HepG2 (cell line): ENCODE measurements around the gene KIF1B. TPM values are rescaled to one million over a fixed set of nuclear protein-coding genes. Genes with fewer than 3 reads are reported as not detected.

ENCODE experiments used
- ATAC-seq: fragments of 200-7000 bp; cut with Tn5 transposase; 3 replicates; pipeline ENCODE4 v1.9.1; 2020; ENCODE audit warnings: mild to moderate bottlenecking, moderate library complexity
- BruUV-seq: library from RNA; stranded (reverse); fragments of 400-500 nt; replicated peaks from 2 replicates; lab custom pipeline; 2021; lab: Mats Ljungman, UMichigan
- CTCF ChIA-PET: fragments of 300-600 bp; formaldehyde crosslinking; extraction: SDS; loops from one replicate; lab custom pipeline; 2021; ENCODE audit warnings: low total read pairs, inconsistent platforms, low intra/inter-chr PET ratio; lab: Yijun Ruan, JAX
- POLR2A ChIA-PET: fragments of 350-600 bp; sonication (Branson Sonifier 250); formaldehyde crosslinking; loops from one replicate; lab custom pipeline; 2020; ENCODE audit warnings: antibody characterized with exemption, inconsistent platforms; lab: Yijun Ruan, JAX
- DNase-seq: peaks from one replicate; pipeline ENCODE4 v3.0.0-alpha.2; 2015; ENCODE audit warnings: low spot score
- FAIRE-seq: peaks from 3 replicates; lab custom pipeline; 2011; peaks lifted over from hg19 to GRCh38; lab: Jason Lieb, UNC
- H2AFZ ChIP-seq: one replicate; pipeline ENCODE4 v1.6.1; 2011; ENCODE audit warnings: low read length, inconsistent platforms
- H3K27ac ChIP-seq: fragments of 300-600 bp; 3 replicates; pipeline ENCODE4 v1.8.0; 2011; ENCODE audit warnings: mixed run types, mild to moderate bottlenecking, mixed read lengths, low read length, inconsistent platforms; ENCODE audit not compliant: insufficient read depth; ENCODE audit errors: extremely low read length
- H3K27me3 ChIP-seq, 2 experiments: fragments of 200-600 bp in 1 of 2; 2 replicates in 1 of 2; 3 replicates in 1 of 2; pipeline versions ENCODE4 v1.6.0 to v1.8.0; 2011; ENCODE audit warnings: low read length in 2 of 2, mild to moderate bottlenecking in 2 of 2, moderate library complexity in 2 of 2, inconsistent platforms in 1 of 2; ENCODE audit not compliant: insufficient read depth in 2 of 2, control insufficient read depth in 1 of 2
- H3K36me3 ChIP-seq, 2 experiments: fragments of 200-600 bp in 1 of 2; replicated peaks in 1 of 2; 2 replicates in 1 of 2; 3 replicates in 1 of 2; pipeline versions ENCODE4 v1.5.1 to v1.8.0; 2011; ENCODE audit warnings: low read length in 2 of 2, inconsistent platforms in 1 of 2; ENCODE audit not compliant: insufficient read depth in 2 of 2, control insufficient read depth in 1 of 2
- H3K4me1 ChIP-seq: 2 replicates; pipeline ENCODE4 v1.5.1; 2012; ENCODE audit warnings: low read length, inconsistent platforms; ENCODE audit not compliant: insufficient read depth
- H3K4me2 ChIP-seq: 2 replicates; pipeline ENCODE4 v1.6.0; 2011; ENCODE audit warnings: low read depth, low read length, inconsistent platforms
- H3K4me3 ChIP-seq, 3 experiments: fragments of 200-600 bp in 1 of 3; sonication (generic), shearing (Covaris generic) in 1 of 3; replicated peaks in 1 of 3; 2 replicates each; pipeline ENCODE4 v1.5.1; 2011 to 2016; ENCODE audit warnings: low read length in 3 of 3, inconsistent platforms in 2 of 3, low read depth in 2 of 3, mild to moderate bottlenecking in 2 of 3, control low read depth in 1 of 3, mixed read lengths in 1 of 3; ENCODE audit not compliant: insufficient read depth in 1 of 3
- H3K79me2 ChIP-seq: one replicate; pipeline ENCODE4 v1.6.1; 2011; ENCODE audit warnings: low read length, inconsistent platforms; ENCODE audit not compliant: insufficient read depth
- H3K9ac ChIP-seq: 2 replicates; pipeline ENCODE4 v1.6.0; 2011; ENCODE audit warnings: mild to moderate bottlenecking, low read depth, low read length, inconsistent platforms; ENCODE audit not compliant: insufficient read depth
- H3K9me3 ChIP-seq: 2 replicates; pipeline ENCODE4 v1.5.1; 2012; ENCODE audit warnings: mild to moderate bottlenecking, low read length
- H4K20me1 ChIP-seq: 2 replicates; pipeline ENCODE4 v1.6.0; 2011; ENCODE audit warnings: inconsistent platforms, mild to moderate bottlenecking, low read length, moderate library complexity; ENCODE audit not compliant: insufficient read depth
- ATF2 ChIP-seq: sonication (generic); formaldehyde crosslinking; IDR thresholded peaks from 2 replicates; pipeline ENCODE4 v1.4.0; 2020; ENCODE audit warnings: missing genetic modification reagents
- DNMT1 ChIP-seq: sonication (generic); formaldehyde crosslinking; IDR thresholded peaks from 2 replicates; pipeline ENCODE4 v1.5.1; 2020; ENCODE audit warnings: mild to moderate bottlenecking, missing genetic modification reagents
- GABPB1 ChIP-seq: IDR thresholded peaks from 2 replicates; pipeline ENCODE4 v1.6.1; 2016; ENCODE audit warnings: mild to moderate bottlenecking, missing genetic modification reagents, moderate library complexity, missing compliant biosample characterization
- HDAC6 ChIP-seq: fragments of 200-600 bp; sonication (generic); IDR thresholded peaks from 2 replicates; pipeline ENCODE4 v1.7.0; 2017; ENCODE audit warnings: mild to moderate bottlenecking, antibody characterized with exemption, low read length, low read depth
- HNRNPL ChIP-seq: fragments of 200-400 bp; formaldehyde crosslinking; IDR thresholded peaks from 2 replicates; pipeline ENCODE4 v1.6.1; 2017; ENCODE audit warnings: mild to moderate bottlenecking, low read depth, low read length
- MAFF ChIP-seq: IDR thresholded peaks from 2 replicates; pipeline ENCODE4 v1.6.1; 2011; ENCODE audit warnings: low read depth, low read length, improper control_type of control experiment
- MAFK ChIP-seq, 2 experiments: IDR thresholded peaks in 1 of 2; conservative IDR thresholded peaks in 1 of 2; 2 replicates each; pipeline ENCODE4 v1.6.1; 2011; ENCODE audit warnings: improper control_type of control experiment in 2 of 2, low read length in 2 of 2
- STAG1 ChIP-seq: sonication (generic); formaldehyde crosslinking; IDR thresholded peaks from 2 replicates; pipeline ENCODE4 v1.4.0; 2020; ENCODE audit warnings: missing genetic modification reagents
- WGBS: methylation state at CpG from one replicate; pipeline ENCODE4 v1.1.6; 2017; ENCODE audit warnings: low lambda C conversion rate; 5-methylcytosine and 5-hydroxymethylcytosine counted together
- in situ Hi-C: cut with HindIII; loops from 2 replicates; pipeline ENCODE4 v1.10.0; 2017; ENCODE audit warnings: low pct_unique_long_range_greater_than_20kb; ENCODE audit not compliant: extremely low pct_ligation_motif_present
- intact Hi-C: fragments of 100-400 bp; cut with micrococcal nuclease; formaldehyde crosslinking; loops from one replicate; pipeline ENCODE4 v1.10.0; 2022; ENCODE audit not compliant: unreplicated experiment
- polyA plus RNA-seq, 8 experiments: library from polyadenylated mRNA; depleted of rRNA in 3 of 8; stranded (reverse) in 7 of 8; unstranded in 1 of 8; fragments of >200 nt; fragmentation: Illumina TruSeq in 4 of 8; extraction: Trizol in 4 of 8; gene quantifications; 2 replicates each; pipeline versions ENCODE4 v1.2.1 to v1.2.3, GENCODE V29; 2011 to 2016; ENCODE audit warnings: low read depth in 4 of 8, missing spikeins in 1 of 8, mixed read lengths in 1 of 8; ENCODE audit not compliant: insufficient read depth in 1 of 8
- total RNA-seq, 5 experiments: library from RNA; depleted of rRNA; stranded (reverse); fragments of >200 nt; fragmentation: Illumina TruSeq; extraction: Trizol; gene quantifications; 2 replicates each; pipeline ENCODE4 v1.2.3, GENCODE V29; 2016; ENCODE audit warnings: low read depth in 1 of 5

KIF1B gene
- total and polyA plus RNA-seq, 2 of the 13 experiments (the other 11 are each of a cell fraction or from before 2014, with no cell fraction given), result 26.7 to 32.5 TPM

GRCh38 chr1:10263450-10264082 lies 53.2 kb downstream of the KIF1B start:
- TF ChIP-seq HNRNPL, result no peak
- no peak for TF ChIP-seq HDAC6
- TF ChIP-seq DNMT1 (CRISPR knock-in tag), result no peak
- TF ChIP-seq MAFK (conservative IDR thresholded peaks at IDR 0.05 in 1 of 2, IDR thresholded peaks at IDR 0.05 in 1 of 2; ENCODE audit: low read length in 2 of 2), result peak; percentile 85 to 95
- TF ChIP-seq MAFF, result peak; percentile 89
- TF ChIP-seq, all 625 proteins: peak for 2
- intact Hi-C loops, result no loop called here
- Histone ChIP-seq H3K27me3 (no peaks in the 10 kb centered on the region), H3K79me2 (no peaks in the 10 kb centered on the region), H3K4me3 (no peak overlapping the region), H3K9me3 (no peaks in the 10 kb centered on the region), H3K36me3 (peaks cover 11 to 41% of the 10 kb centered on the region in 2 experiments), H4K20me1 (no peaks in the 10 kb centered on the region), H3K4me2 (no peak overlapping the region), H3K4me1 (no peaks in the 10 kb centered on the region), H3K9ac (no peak overlapping the region), H3K27ac (no peak overlapping the region), H2AFZ (no peak overlapping the region)
- in situ Hi-C loops, result no loop called here
- ATAC-seq (no peak), DNase-seq (no peak), FAIRE-seq (no peak)
- ChIA-PET POLR2A (no interaction called here), CTCF (no interaction called here)
- no TSS peak for BruUV-seq
- WGBS, result 97% methylated on average over 3 of the region's 3 CpGs

GRCh38 chr1:10265027-10265426 lies 54.7 kb downstream of the KIF1B start:
- H3K27ac ChIP-seq, result no peak overlapping the region
- no peak overlapping the region for H3K4me3 ChIP-seq
- in situ Hi-C loops (no loop called here), intact Hi-C loops (no loop called here)
- BruUV-seq, result no TSS peak
- POLR2A ChIA-PET, result no interaction called here
- H4K20me1 ChIP-seq, result no peaks in the 10 kb centered on the region
- FAIRE-seq (no peak), ATAC-seq (no peak), DNase-seq (no peak)
- no peak overlapping the region for H3K4me2 ChIP-seq
- no peak overlapping the region for H2AFZ ChIP-seq
- no peaks in the 10 kb centered on the region for H3K79me2 ChIP-seq
- CTCF ChIA-PET, result no interaction called here
- 98% methylated on average over 4 of the region's 4 CpGs for WGBS
- peaks cover 11 to 33% of the 10 kb centered on the region in 2 experiments for H3K36me3 ChIP-seq
- H3K9ac ChIP-seq, result no peak overlapping the region
- no peaks in the 10 kb centered on the region for H3K27me3 ChIP-seq
- no peaks in the 10 kb centered on the region for H3K4me1 ChIP-seq
- H3K9me3 ChIP-seq, result no peaks in the 10 kb centered on the region
- no peak for TF ChIP-seq ATF2 (CRISPR knock-in tag)
- no peak for TF ChIP-seq GABPB1
- TF ChIP-seq STAG1 (CRISPR knock-in tag), result no peak
